GM19043 (cell line): ENCODE data around the gene RBP7.

Experiments used
- ATAC-seq: cut with Tn5 transposase; IDR thresholded peaks from one replicate; pipeline ENCODE4 v1.9.1; 2021; ENCODE audit warnings: low read depth; ENCODE audit not compliant: unreplicated experiment

Gene RBP7

GRCh38 chr1:10064416-10065343 lies 67.7 kb downstream of the RBP7 start:
- no peak for ATAC-seq

- no peak for ATAC-seq
Measured at GRCh38 chr1:10065344-10065685, 68.3 kb downstream of the RBP7 start.
